Measurements from ENCODE around the gene RNF169. TPM values are rescaled to one million over a fixed set of nuclear protein-coding genes. Genes with fewer than 3 reads are reported as not detected.

RNF169 gene
- total and polyA plus RNA-seq, 2 experiments from 2014 or later, result 0.78 to 16.5 TPM

- no peaks in the 10 kb centered on the region for H3K36me3 ChIP-seq (ENCODE audit: insufficient read depth)
- H3K27ac Mint-ChIP-seq, result no peak overlapping the region
- peak overlapping the region; percentile 11; the same call in 1 of the 2 replicates for H2AFZ ChIP-seq
- no peak overlapping the region for H3K4me3 ChIP-seq
- H3F3A ChIP-seq (replicated peaks; ENCODE audit: low read depth), result no peaks in the 10 kb centered on the region
- ATAC-seq (no peak), DNase-seq (ENCODE audit: low spot score) (no peak)
- H4K20me1 ChIP-seq (replicated peaks; ENCODE audit: insufficient read depth), result no peaks in the 10 kb centered on the region
- H3K4me1 Mint-ChIP-seq, result peaks cover 11% of the 10 kb centered on the region
- H3K4me3 Mint-ChIP-seq, result no peak overlapping the region
- H3K9me3 Mint-ChIP-seq, result no peaks in the 10 kb centered on the region
- no peak overlapping the region for H3K4me2 ChIP-seq
- H3K27ac ChIP-seq (ENCODE audit: low read depth), result no peak overlapping the region
- TF ChIP-seq EZH2 (IDR thresholded peaks at IDR 0.05; ENCODE audit: low read depth, unreplicated experiment), result no peak
- no peak for TF ChIP-seq NANOG (IDR thresholded peaks at IDR 0.05; ENCODE audit: borderline replicate concordance)
- no peak for TF ChIP-seq ZNF462 (CRISPR knock-in tag; IDR thresholded peaks at IDR 0.05)
- no peak for TF ChIP-seq JUNB (IDR thresholded peaks at IDR 0.05; ENCODE audit: unreplicated experiment)
- TF ChIP-seq CREB1 (CRISPR knock-in tag; IDR thresholded peaks at IDR 0.05; ENCODE audit: low read depth), result no peak
- no peak for TF ChIP-seq ZNF331 (CRISPR knock-in tag; IDR thresholded peaks at IDR 0.05; ENCODE audit: low read depth)
- no peak for TF ChIP-seq STAT1 (IDR thresholded peaks at IDR 0.05; ENCODE audit: unreplicated experiment)
- TF ChIP-seq ETS1 (IDR thresholded peaks at IDR 0.05), result no peak
- TF ChIP-seq, protein P1, sequence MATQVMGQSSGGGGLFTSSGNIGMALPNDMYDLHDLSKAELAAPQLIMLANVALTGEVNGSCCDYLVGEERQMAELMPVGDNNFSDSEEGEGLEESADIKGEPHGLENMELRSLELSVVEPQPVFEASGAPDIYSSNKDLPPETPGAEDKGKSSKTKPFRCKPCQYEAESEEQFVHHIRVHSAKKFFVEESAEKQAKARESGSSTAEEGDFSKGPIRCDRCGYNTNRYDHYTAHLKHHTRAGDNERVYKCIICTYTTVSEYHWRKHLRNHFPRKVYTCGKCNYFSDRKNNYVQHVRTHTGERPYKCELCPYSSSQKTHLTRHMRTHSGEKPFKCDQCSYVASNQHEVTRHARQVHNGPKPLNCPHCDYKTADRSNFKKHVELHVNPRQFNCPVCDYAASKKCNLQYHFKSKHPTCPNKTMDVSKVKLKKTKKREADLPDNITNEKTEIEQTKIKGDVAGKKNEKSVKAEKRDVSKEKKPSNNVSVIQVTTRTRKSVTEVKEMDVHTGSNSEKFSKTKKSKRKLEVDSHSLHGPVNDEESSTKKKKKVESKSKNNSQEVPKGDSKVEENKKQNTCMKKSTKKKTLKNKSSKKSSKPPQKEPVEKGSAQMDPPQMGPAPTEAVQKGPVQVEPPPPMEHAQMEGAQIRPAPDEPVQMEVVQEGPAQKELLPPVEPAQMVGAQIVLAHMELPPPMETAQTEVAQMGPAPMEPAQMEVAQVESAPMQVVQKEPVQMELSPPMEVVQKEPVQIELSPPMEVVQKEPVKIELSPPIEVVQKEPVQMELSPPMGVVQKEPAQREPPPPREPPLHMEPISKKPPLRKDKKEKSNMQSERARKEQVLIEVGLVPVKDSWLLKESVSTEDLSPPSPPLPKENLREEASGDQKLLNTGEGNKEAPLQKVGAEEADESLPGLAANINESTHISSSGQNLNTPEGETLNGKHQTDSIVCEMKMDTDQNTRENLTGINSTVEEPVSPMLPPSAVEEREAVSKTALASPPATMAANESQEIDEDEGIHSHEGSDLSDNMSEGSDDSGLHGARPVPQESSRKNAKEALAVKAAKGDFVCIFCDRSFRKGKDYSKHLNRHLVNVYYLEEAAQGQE (IDR thresholded peaks at IDR 0.05; ENCODE audit: unreplicated experiment), result no peak
- H3K36me3 Mint-ChIP-seq (ENCODE audit: low read depth), result no peaks in the 10 kb centered on the region
- H3K9me2 ChIP-seq (ENCODE audit: insufficient read depth), result no peaks in the 10 kb centered on the region
- H3K27me3 ChIP-seq (ENCODE audit: insufficient read depth), result no peaks in the 10 kb centered on the region
- H3K4me1 ChIP-seq (ENCODE audit: insufficient read depth), result peaks cover 7% of the 10 kb centered on the region; the same call in 1 of the 2 replicates
- no peaks in the 10 kb centered on the region for H3K79me2 ChIP-seq (replicated peaks; ENCODE audit: insufficient read depth)
- H3K27me3 Mint-ChIP-seq (ENCODE audit: insufficient read depth, low read depth, poor library complexity), result peaks cover 16% of the 10 kb centered on the region
Measured at GRCh38 chr11:74709175-74709574, 39.5 kb upstream of the RNF169 start.

All from GM23338 (cell line).